Middle frontal gyrus (tissue), 1 donor: ENCODE results near the gene MRPS12.
A peak's percentile ranks its signal among the peaks of the same experiment; 100 is the strongest.

Source experiments
- DNase-seq: peaks from one replicate; pipeline ENCODE4 v3.0.0-alpha.2; 2015; ENCODE audit warnings: low spot score; ENCODE audit errors: extremely low spot score

The MRPS12 gene

DNA sequence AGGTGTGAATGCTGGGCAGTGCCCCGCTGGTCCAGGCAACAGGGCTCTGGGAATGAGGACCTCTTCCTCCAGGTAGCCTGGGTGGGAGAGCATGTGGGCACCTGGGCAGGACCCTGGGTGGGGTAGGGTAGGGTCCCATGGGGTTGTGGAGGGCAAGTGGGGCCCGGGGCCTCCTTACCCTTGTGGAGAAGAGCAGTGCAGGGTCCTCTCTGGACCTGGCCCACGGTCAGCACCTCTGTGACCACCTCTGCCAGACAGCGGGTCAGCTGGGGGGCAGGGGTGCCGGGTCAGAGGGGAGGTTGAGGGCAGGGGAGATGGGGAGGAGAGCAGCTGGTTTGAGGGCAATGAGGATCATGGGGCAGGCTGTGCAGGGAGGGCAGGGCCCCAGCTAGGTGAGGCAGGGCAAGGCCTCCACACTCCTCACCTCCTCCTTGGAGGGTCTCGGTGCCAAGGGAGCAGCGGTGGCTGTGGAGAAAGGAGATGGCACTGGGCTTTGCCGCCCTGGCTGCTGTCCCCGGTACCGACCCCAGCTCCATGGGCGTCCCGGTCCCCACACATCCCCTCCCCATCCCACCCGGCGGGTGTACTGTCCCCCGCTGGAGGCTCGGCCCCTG lies 19.2 kb upstream of the MRPS12 start:
- no peak for DNase-seq

DNA sequence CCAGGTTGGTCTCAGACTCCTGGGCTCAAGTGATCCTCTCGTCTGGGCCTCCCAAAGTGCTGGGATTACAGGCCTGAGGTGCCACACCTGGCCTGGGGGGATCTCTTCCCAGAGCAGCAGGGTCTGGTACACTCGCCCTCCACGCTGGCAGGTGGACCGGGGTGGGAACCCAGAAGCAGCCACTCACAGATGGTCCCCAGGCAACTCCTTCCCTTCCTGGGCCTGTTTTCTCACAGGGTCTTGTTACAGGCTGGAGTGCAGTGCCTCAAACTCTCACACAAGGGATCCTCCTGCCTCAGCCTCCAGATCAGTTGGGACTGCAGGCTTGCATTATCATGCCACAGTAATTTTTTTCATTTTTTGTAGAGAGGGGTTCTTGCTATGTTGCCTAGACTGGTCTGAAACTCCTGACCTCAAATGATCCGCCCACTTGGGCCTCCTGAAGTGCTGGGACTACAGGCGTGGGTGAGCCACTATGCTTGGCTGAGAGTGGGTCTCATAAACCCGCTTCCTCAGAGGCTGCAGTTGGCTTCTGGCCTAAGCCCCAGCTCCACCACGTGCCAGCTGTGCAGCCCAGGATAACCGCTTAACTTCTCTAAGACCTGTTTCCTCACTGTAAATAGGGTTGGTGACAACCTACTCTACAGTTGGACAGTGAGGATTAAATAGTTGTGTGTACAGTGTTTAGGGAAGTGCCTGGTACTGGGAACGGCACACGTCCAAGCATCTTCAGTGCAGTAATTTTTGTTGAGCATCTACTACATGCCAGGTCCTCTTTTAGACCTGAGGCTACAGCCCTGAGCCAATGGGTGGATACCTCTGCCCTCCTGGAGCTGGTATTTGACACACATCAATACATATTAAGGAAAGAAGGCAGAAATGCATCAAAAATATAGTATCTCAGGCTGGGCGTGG lies 17.9 kb upstream of the MRPS12 start:
- no peak for DNase-seq

DNA sequence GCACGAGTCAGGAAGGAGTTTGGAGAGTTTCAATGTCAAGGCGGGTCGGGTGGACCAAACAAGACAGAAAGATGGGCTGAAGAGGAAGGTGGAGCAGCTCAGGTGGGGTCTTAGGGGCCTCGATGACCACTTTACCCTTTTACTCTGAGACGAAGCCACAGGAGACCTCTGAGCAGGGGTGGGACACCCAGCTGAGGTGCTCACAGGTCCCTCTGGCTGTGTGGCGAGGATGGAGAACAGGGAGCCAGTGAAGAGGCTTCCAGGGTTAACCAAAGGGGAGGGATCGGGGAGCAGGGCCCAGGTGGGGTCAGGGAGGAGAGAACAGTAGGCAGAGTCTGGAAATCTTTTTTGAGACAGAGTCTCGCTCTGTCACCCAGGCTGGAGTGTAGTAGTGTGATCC lies 16.8 kb upstream of the MRPS12 start:
- DNase-seq: no peak

DNA sequence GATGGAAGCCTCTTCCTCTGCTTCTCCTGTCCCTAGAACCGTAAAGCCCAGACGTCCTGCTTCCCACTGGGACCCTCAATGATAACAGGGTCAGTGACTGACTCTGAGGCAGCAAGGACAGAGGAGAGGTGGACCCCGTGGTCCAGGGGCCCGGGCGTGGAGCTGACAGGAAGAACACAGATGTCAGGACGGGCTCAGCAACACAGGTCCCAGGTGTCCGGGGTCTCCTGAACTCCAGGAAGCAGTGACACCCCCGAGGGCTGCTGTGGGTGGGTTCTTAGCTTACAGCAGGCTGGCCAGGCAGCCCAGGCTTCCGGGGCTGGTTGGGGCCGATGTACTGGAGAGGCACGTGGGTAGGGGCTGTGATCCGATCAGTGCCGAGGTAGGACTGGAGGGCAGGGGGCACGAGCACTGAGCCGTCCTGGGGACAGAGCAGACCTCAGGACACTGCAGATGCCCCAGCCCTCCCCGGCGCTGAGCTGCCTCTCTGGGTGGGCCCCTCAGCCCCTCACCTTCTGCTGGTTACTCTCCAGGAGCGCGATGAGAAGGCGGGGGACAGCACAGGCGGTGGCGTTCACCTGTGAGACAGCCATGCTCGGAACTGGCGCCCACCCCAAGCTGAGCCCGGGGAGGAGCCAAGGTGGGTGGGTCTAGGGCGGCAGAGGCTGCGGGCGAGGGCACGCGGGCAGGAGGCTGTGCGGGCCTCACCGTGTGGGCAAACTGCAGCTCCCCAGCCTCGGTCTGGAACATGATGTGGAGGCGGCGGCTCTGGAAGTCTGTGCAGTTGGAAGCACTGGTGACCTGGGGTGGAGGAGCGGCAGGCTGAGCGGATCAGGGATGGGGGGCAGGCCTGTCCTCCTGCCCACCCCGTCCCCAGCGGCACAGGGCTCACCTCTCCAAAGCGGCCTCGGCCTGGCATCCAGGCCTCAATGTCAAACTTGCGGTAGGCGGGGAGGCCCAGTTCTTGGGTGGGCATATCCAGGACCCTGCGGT lies 15.1 kb upstream of the MRPS12 start:
- DNase-seq: no peak

DNA sequence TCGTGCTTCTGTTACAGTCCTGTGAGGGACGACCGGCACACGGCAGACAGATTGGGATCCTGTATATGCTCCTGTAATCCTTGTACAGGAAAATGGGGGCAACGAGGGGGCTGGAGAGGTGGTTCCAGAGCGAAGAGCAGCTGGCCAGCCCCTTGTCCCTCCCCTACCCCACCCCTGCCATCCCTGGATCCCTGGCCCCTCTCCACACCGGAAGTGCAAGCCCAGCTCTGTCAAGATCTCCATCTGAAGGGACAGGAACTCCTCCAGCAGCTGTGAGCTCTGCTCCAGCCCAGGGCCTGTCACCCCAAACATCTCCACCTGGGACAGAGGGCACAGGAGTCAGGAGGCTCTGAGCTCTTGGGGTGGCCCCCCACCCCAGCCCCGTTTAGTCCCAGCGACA lies 13.2 kb upstream of the MRPS12 start:
- no peak for DNase-seq

DNA sequence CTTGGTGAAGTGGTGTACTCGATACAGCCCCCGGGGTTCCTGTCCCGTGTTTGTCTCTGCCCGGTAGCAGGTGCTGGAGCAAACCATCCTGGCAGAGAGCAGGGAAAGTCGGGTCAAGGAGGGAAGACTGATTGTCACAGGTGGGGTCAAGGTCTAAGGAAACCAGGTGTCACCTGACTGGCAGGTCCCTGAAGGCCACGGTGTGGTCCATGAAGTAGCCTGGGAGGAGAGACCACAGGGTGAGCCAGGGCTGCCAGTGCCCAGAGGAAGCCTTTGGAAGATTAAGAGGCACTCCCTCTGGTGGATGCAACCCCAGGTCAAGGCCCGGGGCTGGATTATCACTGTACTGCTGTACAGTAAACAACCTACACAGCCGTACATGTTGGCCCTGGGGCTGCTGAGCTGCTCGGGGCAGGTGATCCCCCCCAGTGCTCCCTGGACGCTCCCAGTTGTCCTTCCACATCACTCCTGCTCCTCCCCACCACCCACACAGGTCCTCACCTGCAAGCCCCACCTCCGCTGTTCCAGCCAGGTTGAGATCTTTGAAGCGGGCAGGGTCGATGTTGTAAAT lies 12.7 kb upstream of the MRPS12 start:
- no peak for DNase-seq

DNA sequence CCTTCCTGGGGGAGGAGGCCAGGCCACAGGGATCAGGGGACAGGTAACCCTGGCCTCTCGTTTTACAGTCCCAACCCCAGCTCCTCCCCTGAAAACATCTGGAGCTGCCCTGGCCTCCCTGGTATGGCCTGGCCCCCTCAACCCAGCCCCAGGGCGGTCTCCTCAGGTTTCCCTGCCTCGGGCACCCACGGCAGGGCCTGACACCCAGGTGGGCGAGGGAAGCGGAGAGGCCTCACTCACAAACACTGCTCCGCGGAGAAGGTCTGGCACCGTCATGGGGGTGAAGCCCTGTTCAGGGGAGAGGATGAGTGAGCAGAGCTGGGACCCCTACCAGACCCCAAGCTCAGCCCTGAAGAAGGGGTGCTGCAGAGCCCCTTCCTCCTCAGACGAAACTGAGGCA lies 12.2 kb upstream of the MRPS12 start:
- DNase-seq: no peak

DNA sequence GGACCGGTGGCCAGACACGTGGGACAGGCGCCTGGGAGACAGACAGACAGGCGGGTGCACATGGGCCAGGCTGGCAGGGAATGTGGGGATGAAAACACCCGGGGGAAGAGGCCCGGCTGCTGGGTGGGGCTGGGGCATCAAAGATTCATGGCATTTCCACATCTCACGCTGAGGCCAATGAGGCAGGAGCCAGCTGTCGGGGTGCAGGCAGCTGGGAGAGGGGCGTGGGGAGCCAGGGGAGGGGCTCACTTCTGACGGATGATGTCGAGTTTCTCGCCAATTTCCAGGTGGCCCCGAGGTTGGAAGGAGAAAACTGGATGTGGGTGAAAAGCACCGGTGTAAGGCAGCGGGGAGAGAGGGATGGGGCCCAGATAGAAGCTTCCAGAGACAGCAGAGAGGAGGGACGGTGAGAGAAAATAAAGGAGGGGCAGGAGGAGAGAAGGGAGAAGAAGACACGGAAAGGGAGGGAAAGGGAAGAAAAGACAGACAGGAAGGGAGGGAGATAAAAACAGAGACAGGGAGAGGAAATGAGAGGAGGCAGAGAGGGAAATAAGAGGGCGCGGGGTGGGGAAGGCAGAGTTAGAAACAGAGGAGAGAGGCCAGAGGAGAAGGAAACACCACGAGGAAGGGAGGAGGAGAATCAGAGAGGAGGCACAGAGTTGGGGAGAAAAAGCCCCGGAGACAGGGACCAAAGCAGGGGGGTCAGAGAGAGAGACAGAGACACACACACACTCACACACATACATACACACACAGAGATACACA lies 10.7 kb upstream of the MRPS12 start:
- DNase-seq: no peak

DNA sequence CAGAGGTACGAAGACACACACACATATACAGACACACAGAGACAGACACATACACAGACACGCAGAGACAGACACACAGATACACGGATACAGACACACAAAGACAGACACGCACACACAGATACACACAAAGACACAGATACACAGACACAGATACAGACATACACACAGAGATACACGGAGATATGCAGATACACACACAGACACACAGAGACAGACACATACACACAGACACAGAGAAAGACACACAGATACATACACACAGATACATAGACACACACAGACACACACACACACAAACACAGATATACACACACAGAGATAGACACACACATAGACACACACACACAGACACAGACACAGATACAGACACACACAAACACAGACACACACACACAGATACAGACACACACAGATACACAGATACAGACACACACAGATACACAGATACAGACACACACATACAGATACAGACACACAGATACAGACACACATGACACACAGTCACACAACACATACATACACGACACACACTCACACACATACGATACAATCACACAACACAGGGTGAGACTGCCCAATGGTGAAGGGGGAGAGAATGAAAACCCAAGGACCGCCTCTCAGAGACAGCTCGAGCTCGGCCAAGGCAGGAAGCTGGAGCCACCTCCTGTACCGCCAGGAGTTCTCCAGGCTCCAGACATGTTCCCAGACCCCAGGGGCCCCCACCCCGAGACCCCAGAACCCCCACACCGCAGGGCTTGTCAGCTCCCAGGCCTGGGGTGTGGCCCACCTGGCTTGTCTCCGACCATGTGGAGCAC lies 9.9 kb upstream of the MRPS12 start:
- DNase-seq: no peak

DNA sequence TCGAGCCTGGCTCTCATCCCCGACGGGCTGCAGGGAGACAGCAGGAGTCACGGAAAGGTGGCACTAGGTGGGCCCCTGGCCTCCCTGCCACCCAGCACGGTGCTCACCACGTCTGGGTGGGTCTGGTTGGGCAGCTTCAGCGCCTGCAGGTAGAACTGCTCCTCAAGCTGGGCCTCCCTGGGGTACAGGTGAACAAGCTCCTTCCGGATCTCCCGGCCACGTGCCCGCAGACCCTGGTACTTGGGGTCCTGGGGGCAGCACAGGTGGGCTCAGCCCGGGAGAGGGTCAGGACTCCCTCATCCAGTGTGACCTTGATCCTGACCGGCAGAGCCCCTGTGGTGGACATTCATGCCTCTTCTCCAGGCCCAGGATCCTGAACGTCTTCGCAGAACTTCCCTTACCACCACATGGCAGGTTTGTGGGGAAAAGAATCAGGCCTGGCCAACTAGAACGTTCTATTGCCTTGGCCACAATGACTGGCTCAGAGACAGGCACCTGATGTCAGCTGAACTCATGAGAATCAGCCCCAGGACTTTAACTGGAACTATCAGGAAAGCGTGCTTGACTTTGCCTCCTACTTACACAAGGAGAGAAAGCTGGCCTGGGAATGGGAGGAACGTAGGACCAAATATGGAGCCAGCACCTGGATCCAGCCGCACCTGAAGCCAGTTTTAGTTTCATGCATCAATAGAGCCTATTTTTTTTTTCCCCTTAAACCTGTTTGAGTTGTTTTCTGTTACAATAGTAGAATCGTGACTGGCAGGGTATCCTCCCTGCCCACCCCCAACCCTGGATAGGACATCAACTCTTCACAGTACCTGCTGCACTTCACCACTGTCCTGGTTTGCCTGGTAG lies 9.1 kb upstream of the MRPS12 start:
- no peak for DNase-seq

DNA sequence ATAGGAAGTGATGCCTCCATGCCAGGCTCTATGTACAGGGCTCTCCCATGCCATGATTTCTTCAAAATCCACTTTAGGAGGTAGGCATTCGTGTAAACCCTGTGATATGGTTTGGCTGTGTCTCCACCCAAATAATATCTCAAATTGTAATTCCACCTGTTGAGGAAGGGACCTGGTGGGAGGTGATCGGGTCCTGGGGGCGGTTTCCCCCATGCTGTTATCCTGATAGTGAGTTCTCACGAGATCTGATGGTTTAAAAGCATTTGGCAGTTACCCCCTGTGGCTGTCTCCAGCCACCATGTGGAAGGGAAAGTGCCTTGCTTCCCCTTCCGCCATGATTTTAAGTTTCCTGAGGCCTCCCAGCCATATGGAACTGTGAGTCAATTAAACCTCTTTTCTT lies 8.3 kb upstream of the MRPS12 start:
- DNase-seq: no peak

DNA sequence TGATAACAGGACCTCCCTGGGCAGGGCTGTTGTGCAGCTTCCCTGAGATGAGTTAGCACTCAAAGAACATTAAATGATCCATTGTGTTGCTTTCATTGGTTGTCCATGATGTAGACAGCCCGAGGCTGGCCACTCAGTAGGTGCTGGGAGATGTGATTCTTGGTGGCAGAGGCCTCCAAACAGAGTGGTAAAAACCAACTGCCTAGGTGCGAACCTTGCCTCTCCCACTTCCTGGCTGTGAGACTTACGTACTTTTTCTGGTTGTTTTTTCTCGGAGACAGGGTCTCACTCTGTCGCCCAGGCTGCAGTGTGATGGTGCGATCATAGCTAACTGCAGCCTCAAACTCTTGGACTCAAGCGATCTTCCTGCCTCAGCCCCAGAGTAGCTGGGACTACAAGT lies 6.4 kb upstream of the MRPS12 start:
- no peak for DNase-seq

DNA sequence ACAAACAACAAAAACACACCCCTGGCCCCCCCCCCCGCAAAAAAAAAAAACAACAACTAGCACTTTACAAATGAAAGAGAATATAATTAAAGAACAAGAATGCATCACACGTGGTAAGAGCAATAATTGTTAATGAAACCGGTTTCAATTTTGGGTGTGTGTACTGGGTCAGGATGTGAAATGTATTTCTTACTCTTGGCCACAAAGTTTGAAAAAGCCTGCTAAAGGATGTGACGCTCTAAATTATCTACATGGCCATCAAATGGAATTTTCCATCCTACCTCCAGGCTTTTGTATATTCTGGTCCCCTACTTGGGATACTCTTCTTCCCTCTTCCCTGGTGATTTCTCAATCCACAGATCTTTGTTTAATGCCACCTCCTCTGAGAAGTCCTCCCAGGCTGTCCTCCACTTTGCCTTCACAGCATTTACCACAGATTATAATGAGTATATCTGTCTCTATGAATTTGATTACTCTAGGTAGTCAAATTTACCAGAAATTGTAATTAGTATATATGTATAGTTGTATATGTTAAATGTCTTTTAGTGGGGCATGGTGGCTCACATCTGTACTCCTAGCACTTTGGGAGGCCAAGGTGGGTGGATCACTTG lies 2.2 kb upstream of the MRPS12 start:
- no peak for DNase-seq

DNA sequence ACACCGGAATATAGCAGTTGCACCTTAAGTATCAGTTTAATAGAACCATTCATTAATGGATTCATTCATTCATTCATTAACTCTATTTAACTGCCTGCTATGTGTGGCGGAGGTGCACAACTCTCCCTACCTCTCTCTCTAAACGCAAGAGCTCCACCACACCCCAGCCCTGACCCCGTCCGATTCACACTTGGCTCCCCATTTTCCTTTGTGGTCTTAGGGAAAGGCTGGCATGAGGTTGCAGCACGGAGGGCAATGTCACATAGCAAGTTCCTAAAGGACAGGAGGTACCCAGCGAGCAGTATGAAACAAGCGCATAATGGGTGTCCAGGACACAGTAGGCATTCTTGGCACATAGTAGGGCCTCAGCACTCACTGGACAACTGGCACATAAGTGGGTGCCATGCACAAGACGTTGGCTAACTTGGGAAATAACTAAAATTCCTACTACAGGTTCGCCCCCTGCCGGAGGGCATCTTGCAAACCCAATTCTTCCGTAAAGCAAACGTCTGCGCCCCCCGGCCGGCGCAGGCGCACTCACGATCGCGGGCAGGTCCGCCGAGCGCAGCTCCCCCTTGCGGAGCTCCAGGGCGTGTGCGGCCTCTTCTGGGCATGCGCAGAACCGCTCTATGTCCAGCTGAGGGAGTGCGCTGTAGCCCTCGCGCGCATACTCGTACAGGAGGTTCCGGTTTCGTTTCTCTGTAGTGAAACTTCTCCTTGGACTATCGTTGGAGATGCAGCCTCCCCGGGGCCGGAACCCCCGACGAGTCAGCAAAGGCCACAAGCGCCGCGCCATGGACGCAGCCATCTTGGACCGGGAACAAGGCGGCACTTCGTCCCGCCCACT lies 592 bp upstream of the MRPS12 start, which contains the start of gene SARS2:
Gene SARS2 (minus strand): TSS at position 835 of the 847 bp plus-strand sequence. CDS start 27 bp downstream, at position 808.
- DNase-seq: peak; percentile 83

DNA sequence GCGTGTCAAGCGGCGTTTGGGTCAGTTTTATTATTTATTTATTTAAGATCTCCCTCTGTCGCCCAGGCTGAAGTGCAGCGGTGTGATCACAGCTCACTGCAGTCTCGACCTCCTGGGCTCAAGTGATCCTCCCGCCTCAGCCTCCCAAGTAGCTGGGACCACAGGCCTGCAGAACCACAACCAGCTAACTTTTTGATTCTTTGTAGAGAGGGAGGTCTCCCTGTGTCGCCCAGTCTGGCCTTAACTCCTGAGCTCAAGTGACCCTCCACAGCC lies 713 bp downstream of the MRPS12 start:
- no peak for DNase-seq

DNA sequence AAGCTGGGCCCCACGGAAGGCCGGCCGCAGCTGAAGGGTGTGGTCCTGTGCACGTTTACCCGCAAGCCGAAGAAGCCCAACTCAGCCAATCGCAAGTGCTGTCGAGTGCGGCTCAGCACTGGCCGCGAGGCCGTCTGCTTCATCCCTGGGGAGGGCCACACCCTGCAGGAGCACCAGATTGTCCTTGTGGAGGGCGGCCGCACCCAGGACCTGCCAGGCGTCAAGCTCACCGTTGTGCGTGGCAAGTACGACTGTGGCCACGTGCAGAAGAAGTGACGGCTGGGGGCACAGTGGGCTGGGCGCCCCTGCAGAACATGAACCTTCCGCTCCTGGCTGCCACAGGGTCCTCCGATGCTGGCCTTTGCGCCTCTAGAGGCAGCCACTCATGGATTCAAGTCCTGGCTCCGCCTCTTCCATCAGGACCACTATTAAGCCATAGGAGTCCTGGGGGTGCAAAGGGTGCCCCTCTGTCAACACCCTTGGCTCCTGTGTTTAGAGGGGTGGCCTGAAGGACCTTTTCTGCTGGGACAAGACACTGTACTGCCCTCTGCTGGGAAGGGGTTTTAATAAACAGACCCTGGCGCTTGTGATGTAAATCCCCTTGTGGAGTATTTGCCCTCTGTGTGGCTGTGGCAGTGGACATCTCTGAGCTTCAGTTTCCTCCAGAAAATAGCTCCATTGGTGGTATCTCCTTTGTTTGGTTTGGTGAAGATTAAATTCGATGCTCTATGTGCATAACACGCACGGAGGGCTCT lies 1.9 kb downstream of the MRPS12 start:
- DNase-seq: no peak

DNA sequence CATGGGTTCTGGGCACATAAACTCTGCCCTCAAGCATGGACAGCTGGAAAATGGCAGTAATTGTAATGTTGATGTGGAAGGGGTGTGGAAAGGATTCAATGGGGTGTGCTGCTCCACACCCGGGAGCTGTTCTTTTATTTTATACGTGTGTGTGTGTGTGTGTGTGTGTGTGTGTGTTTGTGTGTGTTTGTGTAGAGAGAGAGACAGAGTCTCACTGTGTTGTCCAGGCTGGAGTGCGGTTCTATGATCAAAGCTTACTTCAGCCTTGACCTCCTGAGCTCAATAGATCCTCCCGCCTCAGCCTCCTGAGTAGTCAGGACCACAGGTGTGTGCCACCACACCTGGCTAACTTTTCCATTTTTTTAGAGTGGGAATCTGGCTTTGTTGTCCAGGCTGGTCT lies 2.8 kb downstream of the MRPS12 start:
- DNase-seq: no peak
